MM.1S (cell line): ENCODE results near the gene FSD1.

Experiments
- DNase-seq: peaks from one replicate; pipeline ENCODE4 v3.0.0-alpha.2; 2015
- H2AFZ ChIP-seq: fragments of 300-600 bp; sonication (generic); 2 replicates; pipeline ENCODE4 v1.6.0; 2016; ENCODE audit warnings: antibody characterized with exemption, low read length
- H3F3A ChIP-seq: fragments of 300-600 bp; sonication (generic); 2 replicates; pipeline ENCODE4 v1.6.1; 2016; ENCODE audit warnings: mild to moderate bottlenecking, antibody characterized with exemption, low read length, moderate library complexity, mixed read lengths; ENCODE audit not compliant: insufficient read depth
- H3K27ac ChIP-seq: fragments of 300-600 bp; sonication (generic); 2 replicates; pipeline ENCODE4 v1.5.1; 2016; ENCODE audit warnings: mild to moderate bottlenecking, low read length
- H3K27me3 ChIP-seq: fragments of 300-600 bp; sonication (generic); replicated peaks from 2 replicates; pipeline ENCODE4 v1.6.0; 2016; ENCODE audit warnings: low read length; ENCODE audit not compliant: insufficient read depth
- H3K36me3 ChIP-seq: fragments of 300-600 bp; sonication (generic); replicated peaks from 2 replicates; pipeline ENCODE4 v1.6.1; 2016; ENCODE audit warnings: mild to moderate bottlenecking, low read length, mixed read lengths; ENCODE audit not compliant: insufficient read depth
- H3K4me1 ChIP-seq: fragments of 300-600 bp; sonication (generic); 2 replicates; pipeline ENCODE4 v1.6.1; 2016; ENCODE audit warnings: low read length, mixed read lengths
- H3K4me2 ChIP-seq: fragments of 300-600 bp; sonication (generic); 2 replicates; pipeline ENCODE4 v1.6.0; 2016; ENCODE audit warnings: low read depth, low read length
- H3K4me3 ChIP-seq: fragments of 300-600 bp; sonication (generic); 2 replicates; pipeline ENCODE4 v1.5.1; 2016; ENCODE audit warnings: low read length, mixed read lengths
- H3K79me2 ChIP-seq: fragments of 300-600 bp; sonication (generic); 2 replicates; pipeline ENCODE4 v1.6.1; 2016; ENCODE audit warnings: mixed run types, low read length, mixed read lengths
- H3K9ac ChIP-seq: fragments of 300-600 bp; sonication (generic); 2 replicates; pipeline ENCODE4 v1.6.1; 2016; ENCODE audit warnings: low read length, mixed read lengths
- H3K9me2 ChIP-seq: fragments of 300-600 bp; sonication (generic); replicated peaks from 2 replicates; pipeline ENCODE4 v1.6.1; 2016; ENCODE audit warnings: mild to moderate bottlenecking, low read length, mixed read lengths; ENCODE audit not compliant: insufficient read depth
- H3K9me3 ChIP-seq: fragments of 300-600 bp; sonication (generic); replicated peaks from 2 replicates; pipeline ENCODE4 v1.6.1; 2016; ENCODE audit warnings: mild to moderate bottlenecking, low read length, mixed read lengths; ENCODE audit not compliant: insufficient read depth
- H4K20me1 ChIP-seq: fragments of 300-600 bp; sonication (generic); 2 replicates; pipeline ENCODE4 v1.6.1; 2016; ENCODE audit warnings: mild to moderate bottlenecking, low read length, moderate library complexity, mixed read lengths; ENCODE audit not compliant: insufficient read depth
- EZH2 ChIP-seq: fragments of 300-600 bp; sonication (generic); optimal IDR thresholded peaks from 2 replicates; pipeline ENCODE3; 2017; ENCODE audit warnings: low read depth, mild to moderate bottlenecking, antibody characterized with exemption, low read length, mixed read lengths
- EZH2phosphoT487 ChIP-seq: fragments of 300-600 bp; sonication (generic); IDR thresholded peaks from 2 replicates; pipeline ENCODE4 v1.6.1; 2018; ENCODE audit warnings: antibody characterized with exemption, low read length
- TF ChIP-seq, protein P1 (sequence below): fragments of 300-600 bp; sonication (generic); IDR thresholded peaks from 2 replicates; pipeline ENCODE4 v1.5.1; 2016; ENCODE audit warnings: antibody characterized with exemption, low read length, mixed read lengths

FSD1 gene

DNA sequence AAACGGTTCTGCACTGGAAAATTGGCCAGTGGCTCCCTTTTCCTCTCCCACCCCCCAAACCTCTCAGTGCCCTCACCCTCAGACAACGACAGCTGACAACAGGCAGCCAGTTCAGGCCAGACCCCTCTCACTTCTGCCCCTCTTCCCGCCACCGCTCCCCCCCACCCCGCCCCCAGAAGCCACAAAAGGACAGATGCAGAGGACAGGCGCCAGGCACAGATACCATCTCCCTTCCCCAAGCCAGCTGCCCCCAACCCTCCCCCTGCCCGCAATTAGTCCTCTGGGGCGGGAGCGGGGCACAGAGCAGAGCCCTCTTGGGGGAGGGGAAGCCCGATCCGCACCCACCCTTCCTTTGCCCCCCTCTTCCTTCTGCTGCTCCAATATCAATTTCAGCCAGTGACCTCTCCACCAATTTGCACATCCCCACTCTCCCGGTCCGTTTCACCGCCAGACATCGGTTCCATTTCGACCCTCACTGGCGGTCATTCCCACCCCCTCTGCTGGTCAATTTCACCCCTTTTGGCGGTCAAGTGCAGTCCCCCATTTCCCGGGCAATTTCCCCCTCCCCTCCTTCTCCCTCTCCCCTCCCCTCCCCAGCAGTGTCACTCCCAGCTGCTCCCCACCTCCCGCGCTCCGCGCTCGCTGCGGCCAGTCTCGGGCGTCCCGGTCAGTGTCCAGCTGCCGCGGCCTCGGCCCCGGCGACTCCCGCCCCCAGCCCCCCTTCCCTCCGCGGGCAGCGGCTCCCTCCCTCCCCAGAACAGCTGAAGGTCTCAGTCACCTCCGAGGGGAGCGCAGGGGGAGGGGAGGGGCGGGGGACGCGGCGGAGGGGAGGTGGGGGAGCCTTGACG, 25.8 kb upstream of the FSD1 start, which contains the start of gene SHD:
TSS of gene SHD (plus strand) at position 848 of the 848 bp plus-strand sequence. CDS start 798 bp downstream, outside the sequence.
- no peaks in the 10 kb centered on the region for H3K79me2 ChIP-seq
- no peak within 1 kb of the TSS for H3K4me2 ChIP-seq
- H3K27me3 ChIP-seq = peaks cover 72% of the 10 kb centered on the region
- no peaks in the 10 kb centered on the region for H3F3A ChIP-seq
- H2AFZ ChIP-seq = no peak within 1 kb of the TSS
- H3K9ac ChIP-seq = no peak within 1 kb of the TSS
- H3K36me3 ChIP-seq = no peaks in the 10 kb centered on the region
- no peak for DNase-seq
- H3K4me1 ChIP-seq = no peaks in the 10 kb centered on the region
- TF ChIP-seq EZH2 (no peak), EZH2phosphoT487 (no peak)
- TF ChIP-seq, protein P1, sequence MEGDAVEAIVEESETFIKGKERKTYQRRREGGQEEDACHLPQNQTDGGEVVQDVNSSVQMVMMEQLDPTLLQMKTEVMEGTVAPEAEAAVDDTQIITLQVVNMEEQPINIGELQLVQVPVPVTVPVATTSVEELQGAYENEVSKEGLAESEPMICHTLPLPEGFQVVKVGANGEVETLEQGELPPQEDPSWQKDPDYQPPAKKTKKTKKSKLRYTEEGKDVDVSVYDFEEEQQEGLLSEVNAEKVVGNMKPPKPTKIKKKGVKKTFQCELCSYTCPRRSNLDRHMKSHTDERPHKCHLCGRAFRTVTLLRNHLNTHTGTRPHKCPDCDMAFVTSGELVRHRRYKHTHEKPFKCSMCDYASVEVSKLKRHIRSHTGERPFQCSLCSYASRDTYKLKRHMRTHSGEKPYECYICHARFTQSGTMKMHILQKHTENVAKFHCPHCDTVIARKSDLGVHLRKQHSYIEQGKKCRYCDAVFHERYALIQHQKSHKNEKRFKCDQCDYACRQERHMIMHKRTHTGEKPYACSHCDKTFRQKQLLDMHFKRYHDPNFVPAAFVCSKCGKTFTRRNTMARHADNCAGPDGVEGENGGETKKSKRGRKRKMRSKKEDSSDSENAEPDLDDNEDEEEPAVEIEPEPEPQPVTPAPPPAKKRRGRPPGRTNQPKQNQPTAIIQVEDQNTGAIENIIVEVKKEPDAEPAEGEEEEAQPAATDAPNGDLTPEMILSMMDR = no peak
- no peak within 1 kb of the TSS for H3K4me3 ChIP-seq
- no peak within 1 kb of the TSS for H3K27ac ChIP-seq
- no peaks in the 10 kb centered on the region for H3K9me3 ChIP-seq
- H3K9me2 ChIP-seq = no peaks in the 10 kb centered on the region
- no peaks in the 10 kb centered on the region for H4K20me1 ChIP-seq

DNA sequence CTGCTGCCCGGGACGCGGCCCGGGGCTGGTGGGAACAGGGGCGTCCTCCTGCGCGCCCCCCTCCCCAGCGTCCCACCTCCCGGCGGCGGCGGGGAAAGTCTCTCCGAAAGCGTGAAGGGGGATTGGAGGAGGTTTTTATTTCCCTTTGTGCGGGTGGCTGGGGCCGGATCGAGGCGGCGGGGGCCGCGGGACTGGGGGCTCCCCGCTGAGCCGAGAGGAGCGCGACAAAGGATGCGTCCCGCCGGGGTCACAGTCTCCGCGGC, 25.2 kb upstream of the FSD1 start:
- Histone ChIP-seq H3K9me3 (no peaks in the 10 kb centered on the region), H3F3A (no peaks in the 10 kb centered on the region), H2AFZ (no peak overlapping the region), H3K27me3 (peaks cover 78% of the 10 kb centered on the region), H3K9me2 (no peaks in the 10 kb centered on the region), H3K4me1 (no peaks in the 10 kb centered on the region), H3K4me2 (no peak overlapping the region), H3K9ac (no peak overlapping the region), H3K27ac (no peak overlapping the region), H3K36me3 (no peaks in the 10 kb centered on the region), H3K79me2 (no peaks in the 10 kb centered on the region), H3K4me3 (no peak overlapping the region), H4K20me1 (no peaks in the 10 kb centered on the region)
- no peak for TF ChIP-seq EZH2phosphoT487
- TF ChIP-seq, protein P1 = no peak
- no peak for TF ChIP-seq EZH2
- no peak for DNase-seq

DNA sequence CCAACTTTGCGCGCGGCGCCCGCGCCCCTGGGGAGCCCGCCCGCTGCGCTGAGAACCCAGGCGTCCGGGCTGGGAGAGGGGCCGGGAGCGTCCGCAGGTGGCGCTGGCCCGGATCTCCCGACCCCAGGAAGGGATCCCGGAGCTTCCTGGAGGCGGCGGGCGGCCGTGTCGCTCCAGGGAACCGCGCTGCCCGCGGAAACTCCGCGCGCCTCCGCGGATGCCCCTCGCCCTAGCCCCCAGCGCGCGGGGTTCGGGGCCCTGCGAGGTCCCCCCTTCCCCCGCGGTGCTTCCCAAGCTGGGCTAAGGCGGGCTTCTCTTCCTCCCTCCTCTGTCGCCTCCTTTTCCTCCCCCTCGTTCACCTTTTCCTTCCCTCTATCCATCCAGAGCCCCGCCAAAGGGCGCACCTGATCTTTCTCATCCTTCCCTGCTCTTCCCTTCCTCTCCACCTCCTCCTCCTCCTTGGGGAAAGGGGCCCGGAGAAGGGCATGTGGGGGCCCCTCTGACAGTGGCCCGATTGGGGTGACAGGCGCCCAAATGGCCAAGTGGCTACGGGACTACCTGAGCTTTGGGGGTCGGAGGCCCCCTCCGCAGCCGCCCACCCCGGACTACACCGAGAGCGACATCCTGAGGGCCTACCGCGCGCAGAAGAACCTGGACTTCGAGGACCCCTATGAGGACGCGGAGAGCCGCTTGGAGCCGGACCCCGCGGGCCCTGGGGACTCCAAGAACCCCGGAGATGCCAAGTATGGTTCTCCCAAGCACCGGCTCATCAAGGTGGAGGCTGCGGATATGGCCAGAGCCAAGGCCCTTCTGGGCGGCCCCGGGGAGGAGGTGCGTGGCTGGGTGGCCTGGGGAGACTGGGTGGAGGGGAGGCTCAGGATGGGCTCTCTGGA, 24.6 kb upstream of the FSD1 start:
- no peak overlapping the region for H3K4me3 ChIP-seq

More for the DNA sequence above, 24.6 kb upstream of the FSD1 start:
- Histone ChIP-seq H3K9ac (no peak overlapping the region), H3K79me2 (no peaks in the 10 kb centered on the region), H3F3A (no peaks in the 10 kb centered on the region), H4K20me1 (no peaks in the 10 kb centered on the region), H3K9me3 (no peaks in the 10 kb centered on the region), H3K9me2 (no peaks in the 10 kb centered on the region), H3K36me3 (no peaks in the 10 kb centered on the region), H3K27me3 (peaks cover 84% of the 10 kb centered on the region), H2AFZ (no peak overlapping the region), H3K27ac (no peak overlapping the region), H3K4me1 (no peaks in the 10 kb centered on the region), H3K4me2 (no peak overlapping the region)
- no peak for DNase-seq
- TF ChIP-seq EZH2phosphoT487 (no peak), EZH2 (no peak)
- TF ChIP-seq, protein P1 = no peak
